HEK293 (cell line): ENCODE measurements around the gene SLC28A1.

Experiments used
- CTCF ChIA-PET: fragments of 350-600 bp; formaldehyde crosslinking; extraction: SDS; loops from one replicate; lab custom pipeline; 2021; ENCODE audit warnings: antibody characterized with exemption; lab: Yijun Ruan, JAX
- POLR2A ChIA-PET: fragments of 300-600 bp; formaldehyde crosslinking; extraction: SDS; loops from one replicate; lab custom pipeline; 2020; ENCODE audit warnings: antibody characterized with exemption, inconsistent platforms; lab: Yijun Ruan, JAX
- H3K27ac ChIP-seq: fragments of 200-500 bp; sonication (Bioruptor generic); 2 replicates; pipeline ENCODE4 v1.5.1; 2014; ENCODE audit warnings: low read depth, low read length, control low read depth, inconsistent platforms; ENCODE audit errors: extremely low read depth
- H3K36me3 ChIP-seq, 2 experiments: fragments of 200-500 bp in 1 of 2; sonication (Bioruptor generic) in 1 of 2; 1 replicate in 1 of 2; 2 replicates in 1 of 2; pipeline ENCODE4 v1.5.1; 2014 to 2017; ENCODE audit warnings: inconsistent platforms in 2 of 2, low read length in 2 of 2; ENCODE audit not compliant: control insufficient read depth in 2 of 2, insufficient read depth in 1 of 2
- H3K4me1 ChIP-seq: fragments of 200-500 bp; sonication (Bioruptor generic); 2 replicates; pipeline ENCODE4 v1.5.1; 2014; ENCODE audit warnings: mild to moderate bottlenecking, low read length, inconsistent platforms; ENCODE audit not compliant: control insufficient read depth, insufficient read depth
- H3K4me3 ChIP-seq: 2 replicates; pipeline ENCODE4 v1.5.1; 2011; ENCODE audit warnings: low read depth, mild to moderate bottlenecking, control low read depth, low read length, moderate library complexity
- H3K9me3 ChIP-seq: fragments of 200-500 bp; sonication (Bioruptor generic); 2 replicates; pipeline ENCODE4 v1.5.1; 2014; ENCODE audit warnings: low read depth, low read length, inconsistent platforms; ENCODE audit not compliant: control insufficient read depth, insufficient read depth
- KLF10 ChIP-seq: fragments of 450-650 bp; IDR thresholded peaks from 2 replicates; pipeline ENCODE4 v1.5.1; 2018; ENCODE audit warnings: missing biosample characterization, mild to moderate bottlenecking, missing genetic modification characterization
- KLF7 ChIP-seq: fragments of 450-650 bp; formaldehyde crosslinking; IDR thresholded peaks from 2 replicates; pipeline ENCODE4 v1.5.1; 2016; ENCODE audit warnings: missing biosample characterization, missing genetic modification characterization, borderline replicate concordance
- MYNN ChIP-seq: fragments of 450-650 bp; formaldehyde crosslinking; IDR thresholded peaks from 2 replicates; pipeline ENCODE4 v1.5.1; 2016; ENCODE audit warnings: missing biosample characterization, missing genetic modification characterization, borderline replicate concordance
- PRDM1 ChIP-seq: fragments of 450-650 bp; formaldehyde crosslinking; IDR thresholded peaks from 2 replicates; pipeline ENCODE4; 2016; ENCODE audit warnings: missing biosample characterization, missing genetic modification characterization
- PRDM6 ChIP-seq: fragments of 450-650 bp; formaldehyde crosslinking; IDR thresholded peaks from 2 replicates; pipeline ENCODE4 v1.5.1; 2017; ENCODE audit warnings: missing biosample characterization, missing genetic modification characterization
- WT1 ChIP-seq: fragments of 450-650 bp; formaldehyde crosslinking; IDR thresholded peaks from 2 replicates; pipeline ENCODE4 v1.5.1; 2016; ENCODE audit warnings: missing biosample characterization, missing genetic modification characterization
- ZFP37 ChIP-seq: fragments of 450-650 bp; formaldehyde crosslinking; IDR thresholded peaks from 2 replicates; pipeline ENCODE4 v1.5.1; 2016; ENCODE audit warnings: missing biosample characterization, missing genetic modification characterization
- ZIC2 ChIP-seq: fragments of 450-650 bp; formaldehyde crosslinking; IDR thresholded peaks from 2 replicates; pipeline ENCODE4 v1.5.1; 2016; ENCODE audit warnings: missing biosample characterization, missing genetic modification characterization
- ZNF335 ChIP-seq: fragments of 450-650 bp; formaldehyde crosslinking; conservative IDR thresholded peaks from 2 replicates; pipeline ENCODE4 v1.5.1; 2016; ENCODE audit warnings: missing biosample characterization, missing genetic modification characterization
- ZNF404 ChIP-seq: fragments of 450-650 bp; formaldehyde crosslinking; IDR thresholded peaks from 2 replicates; pipeline ENCODE4 v1.5.1; 2017; ENCODE audit warnings: missing biosample characterization, missing genetic modification characterization
- ZNF561 ChIP-seq: fragments of 450-650 bp; IDR thresholded peaks from 2 replicates; pipeline ENCODE4 v1.5.1; 2018; ENCODE audit warnings: missing biosample characterization, missing genetic modification characterization, borderline replicate concordance
- ZNF747 ChIP-seq: fragments of 450-650 bp; formaldehyde crosslinking; IDR thresholded peaks from 2 replicates; pipeline ENCODE4 v1.5.1; 2016; ENCODE audit warnings: missing biosample characterization, missing genetic modification characterization
- TF ChIP-seq, protein P1 (sequence below): fragments of 450-650 bp; formaldehyde crosslinking; IDR thresholded peaks from 2 replicates; pipeline ENCODE4 v1.5.1; 2016; ENCODE audit warnings: missing biosample characterization, missing genetic modification characterization
- TF ChIP-seq, protein P2 (sequence below): fragments of 450-650 bp; IDR thresholded peaks from 2 replicates; pipeline ENCODE4 v1.5.1; 2018; ENCODE audit warnings: missing biosample characterization, mild to moderate bottlenecking, missing genetic modification characterization

Gene SLC28A1

GRCh38 chr15:84983294-84983693, 98.8 kb downstream of the SLC28A1 start:
- H3K36me3 ChIP-seq, result no peaks in the 10 kb centered on the region
- H3K9me3 ChIP-seq, result no peaks in the 10 kb centered on the region
- peaks cover 26% of the 10 kb centered on the region for H3K4me1 ChIP-seq
- ChIA-PET POLR2A (interaction anchor here (1.9 kb wide), 1 partner anchor 24 kb away, joined by 4 read pairs; no protein-coding TSS in a partner anchor), CTCF (interaction anchor here (0.5 to 1.2 kb wide), 3 partner anchors 63 to 341 kb away, joined by 3 to 4 read pairs (median 3); no protein-coding TSS in a partner anchor)
- TF ChIP-seq, protein P1, sequence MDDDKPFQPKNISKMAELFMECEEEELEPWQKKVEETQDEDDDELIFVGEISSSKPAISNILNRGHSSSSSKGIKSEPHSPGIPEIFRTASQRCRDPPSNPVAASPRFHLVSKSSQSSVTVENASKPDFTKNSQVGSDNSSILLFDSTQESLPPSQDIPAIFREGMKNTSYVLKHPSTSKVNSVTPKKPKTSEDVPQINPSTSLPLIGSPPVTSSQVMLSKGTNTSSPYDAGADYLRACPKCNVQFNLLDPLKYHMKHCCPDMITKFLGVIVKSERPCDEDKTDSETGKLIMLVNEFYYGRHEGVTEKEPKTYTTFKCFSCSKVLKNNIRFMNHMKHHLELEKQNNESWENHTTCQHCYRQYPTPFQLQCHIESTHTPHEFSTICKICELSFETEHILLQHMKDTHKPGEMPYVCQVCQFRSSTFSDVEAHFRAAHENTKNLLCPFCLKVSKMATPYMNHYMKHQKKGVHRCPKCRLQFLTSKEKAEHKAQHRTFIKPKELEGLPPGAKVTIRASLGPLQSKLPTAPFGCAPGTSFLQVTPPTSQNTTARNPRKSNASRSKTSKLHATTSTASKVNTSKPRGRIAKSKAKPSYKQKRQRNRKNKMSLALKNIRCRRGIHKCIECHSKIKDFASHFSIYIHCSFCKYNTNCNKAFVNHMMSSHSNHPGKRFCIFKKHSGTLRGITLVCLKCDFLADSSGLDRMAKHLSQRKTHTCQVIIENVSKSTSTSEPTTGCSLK (tag by site-specific recombination), result no peak
- TF ChIP-seq ZNF747 (tag by site-specific recombination) (no peak), PRDM6 (tag by site-specific recombination) (0 out of 2 replicates have a peak, but pooled peaks have one; percentile 24), ZFP37 (tag by site-specific recombination) (no peak), ZIC2 (tag by site-specific recombination) (no peak), ZNF404 (tag by site-specific recombination) (0 out of 2 replicates have a peak, but pooled peaks have one; percentile 8), PRDM1 (tag by site-specific recombination) (peak; percentile 90), ZNF561 (tag by site-specific recombination) (no peak)
- TF ChIP-seq, protein P2, sequence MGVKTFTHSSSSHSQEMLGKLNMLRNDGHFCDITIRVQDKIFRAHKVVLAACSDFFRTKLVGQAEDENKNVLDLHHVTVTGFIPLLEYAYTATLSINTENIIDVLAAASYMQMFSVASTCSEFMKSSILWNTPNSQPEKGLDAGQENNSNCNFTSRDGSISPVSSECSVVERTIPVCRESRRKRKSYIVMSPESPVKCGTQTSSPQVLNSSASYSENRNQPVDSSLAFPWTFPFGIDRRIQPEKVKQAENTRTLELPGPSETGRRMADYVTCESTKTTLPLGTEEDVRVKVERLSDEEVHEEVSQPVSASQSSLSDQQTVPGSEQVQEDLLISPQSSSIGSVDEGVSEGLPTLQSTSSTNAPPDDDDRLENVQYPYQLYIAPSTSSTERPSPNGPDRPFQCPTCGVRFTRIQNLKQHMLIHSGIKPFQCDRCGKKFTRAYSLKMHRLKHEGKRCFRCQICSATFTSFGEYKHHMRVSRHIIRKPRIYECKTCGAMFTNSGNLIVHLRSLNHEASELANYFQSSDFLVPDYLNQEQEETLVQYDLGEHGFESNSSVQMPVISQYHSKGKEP (tag by site-specific recombination), result 0 out of 2 replicates have a peak, but pooled peaks have one; percentile 10
- H3K4me3 ChIP-seq, result peak overlapping the region; percentile 76
- no peak overlapping the region for H3K27ac ChIP-seq

DNA sequence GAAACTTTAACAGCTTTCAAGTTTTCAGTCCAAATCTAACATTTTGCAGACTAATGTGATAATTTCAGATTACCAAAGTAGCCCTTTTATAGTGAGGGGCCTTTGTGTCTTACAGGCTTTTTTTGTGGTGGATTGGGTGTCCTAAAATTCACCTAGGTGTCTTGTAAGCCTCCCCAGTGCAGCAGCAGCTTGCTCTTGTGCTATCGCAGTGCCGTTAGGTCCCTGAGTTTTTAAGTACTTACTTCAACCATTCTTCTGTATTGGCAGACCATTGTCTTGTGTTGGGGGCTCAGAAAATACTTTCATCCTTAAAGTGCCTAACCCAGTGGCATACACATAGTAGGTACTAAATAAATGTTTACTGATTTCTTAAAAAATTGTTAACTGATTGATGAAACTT, 99.2 kb downstream of the SLC28A1 start:
- POLR2A ChIA-PET, result interaction anchor here (1.9 kb wide), 1 partner anchor 24 kb away, joined by 4 read pairs; no protein-coding TSS in a partner anchor
- Histone ChIP-seq H3K27ac (no peak overlapping the region), H3K4me3 (peak overlapping the region; percentile 6; the same call in 1 of the 2 replicates), H3K36me3 (no peaks in the 10 kb centered on the region), H3K9me3 (no peaks in the 10 kb centered on the region), H3K4me1 (peaks cover 26% of the 10 kb centered on the region)
- TF ChIP-seq KLF7 (tag by site-specific recombination), result no peak
- TF ChIP-seq MYNN (tag by site-specific recombination), result no peak
- TF ChIP-seq ZNF335 (tag by site-specific recombination), result peak; percentile 11; the same call in 1 of the 2 replicates
- CTCF ChIA-PET, result interaction anchor here (1.2 kb wide), 1 partner anchor 63 kb away, joined by 3 read pairs; no protein-coding TSS in a partner anchor

GRCh38 chr15:84985158-84985557, 100.7 kb downstream of the SLC28A1 start:
- no peak overlapping the region for H3K4me3 ChIP-seq
- peaks cover 26% of the 10 kb centered on the region for H3K4me1 ChIP-seq
- TF ChIP-seq WT1 (tag by site-specific recombination), result peak; percentile 84
- TF ChIP-seq PRDM6 (tag by site-specific recombination), result peak; percentile 91
- TF ChIP-seq KLF10, result no peak
- no peaks in the 10 kb centered on the region for H3K9me3 ChIP-seq
- H3K36me3 ChIP-seq, result no peaks in the 10 kb centered on the region
- H3K27ac ChIP-seq, result no peak overlapping the region; the same call in 1 of the 2 replicates
- POLR2A ChIA-PET, result no interaction called here
- CTCF ChIA-PET, result no interaction called here
